Measurements from ENCODE around the gene DNAJB6.

DNAJB6 gene

GRCh38 chr7:157366722-157367121 is 29.9 kb downstream of the DNAJB6 start:
- no peak for DNase-seq (ENCODE audit: low read depth in 1 of 2, low spot score in 1 of 2)

DNA sequence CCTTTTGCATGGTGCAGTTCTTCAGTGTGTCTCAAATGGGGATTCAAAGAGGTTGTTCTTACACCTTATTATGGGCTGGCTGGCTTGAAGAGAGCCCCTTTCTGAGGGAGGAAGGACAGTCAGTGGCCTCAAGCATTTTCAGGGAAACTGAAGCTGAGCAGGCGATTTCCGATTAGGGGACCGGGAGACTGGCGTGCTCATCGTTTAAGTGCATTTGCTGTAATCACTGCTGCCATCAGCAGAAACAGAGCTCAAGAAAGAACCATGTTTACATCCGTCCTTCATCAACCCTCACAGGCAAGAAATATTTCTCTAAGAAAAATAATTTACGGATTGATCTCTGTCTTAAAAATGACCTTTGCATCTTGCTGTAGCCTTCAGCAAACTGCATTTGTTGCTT is 32.2 kb downstream of the DNAJB6 start:
- DNase-seq (ENCODE audit: low read depth in 1 of 2, low spot score in 1 of 2): no peak

- no peak for DNase-seq (ENCODE audit: low read depth in 1 of 2, low spot score in 1 of 2)
These were observed 33.9 kb downstream of the DNAJB6 start for GRCh38 chr7:157370742-157371141.

DNA sequence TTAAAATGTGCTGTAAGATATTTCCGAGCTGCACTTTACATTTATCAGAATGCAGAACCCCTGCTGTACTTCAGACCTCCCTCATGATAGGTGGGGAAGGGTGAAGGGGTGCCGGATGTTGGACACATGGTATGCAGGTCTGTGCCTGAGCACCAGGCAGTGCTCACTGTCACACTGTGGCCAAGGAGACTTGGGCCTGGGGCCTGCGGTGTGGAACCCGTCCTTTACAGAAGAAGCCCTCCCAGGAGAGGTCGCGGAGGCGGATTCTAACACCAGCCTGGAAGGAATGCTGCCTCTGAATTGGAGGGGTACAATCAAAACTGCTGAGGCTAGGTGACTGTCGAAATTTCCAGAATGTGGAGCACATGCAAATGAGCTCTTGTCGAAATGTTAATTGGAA is 34.5 kb downstream of the DNAJB6 start:
- no peak for DNase-seq (ENCODE audit: low read depth in 1 of 2, low spot score in 1 of 2)

DNA sequence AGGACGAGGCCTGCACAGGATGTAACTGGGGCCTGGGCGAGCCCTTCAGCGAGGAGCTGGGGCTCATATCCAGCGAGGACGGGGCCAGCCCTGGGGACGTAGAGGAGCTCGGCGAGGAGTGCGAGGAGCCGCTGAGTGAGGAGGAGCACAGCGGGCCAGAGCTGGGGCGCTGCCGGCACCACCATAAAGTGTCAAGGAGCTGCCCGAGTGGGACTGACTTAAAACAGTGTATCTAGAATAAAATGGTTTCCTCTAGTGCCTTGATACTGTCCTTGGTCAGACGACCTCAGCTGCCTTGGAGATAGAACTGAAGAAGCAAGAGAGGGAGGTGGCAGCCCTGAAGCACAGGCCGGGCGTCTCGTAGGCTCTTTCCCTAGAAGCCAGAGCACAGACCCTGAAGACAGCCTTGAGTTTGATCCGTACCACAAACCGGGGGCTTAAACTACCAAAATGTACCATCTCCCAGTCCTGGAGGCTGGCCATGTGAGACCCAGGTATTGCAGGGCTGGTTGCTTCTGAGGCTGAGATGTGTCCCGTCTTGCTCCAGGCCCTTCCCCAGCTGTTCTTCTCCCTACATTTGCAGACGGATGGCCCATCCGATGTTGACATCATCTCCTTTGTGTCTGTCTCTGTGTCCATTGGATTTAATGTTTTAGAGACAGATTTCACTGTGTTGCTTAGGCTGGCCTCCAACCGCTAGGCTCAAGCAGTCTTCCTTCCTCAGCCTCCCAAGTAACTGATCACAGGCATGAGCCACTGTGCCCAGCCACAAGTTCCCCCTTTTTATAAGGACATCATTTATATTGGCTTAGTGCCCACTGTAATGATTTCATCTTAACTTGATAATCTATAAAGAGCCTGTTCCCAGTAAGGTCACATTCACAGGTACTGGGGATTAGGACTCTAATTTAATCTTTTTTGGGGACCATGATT is 35.8 kb downstream of the DNAJB6 start:
- DNase-seq (ENCODE audit: low read depth in 1 of 2, low spot score in 1 of 2): no peak

- DNase-seq (ENCODE audit: low read depth in 1 of 2, low spot score in 1 of 2): no peak
These were observed 36.7 kb downstream of the DNAJB6 start for GRCh38 chr7:157373493-157373892.

GRCh38 chr7:157375410-157375809 is 38.6 kb downstream of the DNAJB6 start:
- no peak for DNase-seq (ENCODE audit: low read depth in 1 of 2, low spot score in 1 of 2)

- no peak for DNase-seq (ENCODE audit: low read depth in 1 of 2, low spot score in 1 of 2)
These were observed 40.8 kb downstream of the DNAJB6 start for GRCh38 chr7:157377436-157378124.

- DNase-seq (ENCODE audit: low read depth in 1 of 2, low spot score in 1 of 2): no peak
These were observed 41.6 kb downstream of the DNAJB6 start for GRCh38 chr7:157378390-157378789.

GRCh38 chr7:157379493-157379892 is 42.7 kb downstream of the DNAJB6 start:
- no peak for DNase-seq (ENCODE audit: low read depth in 1 of 2, low spot score in 1 of 2)

- no peak for DNase-seq (ENCODE audit: low read depth in 1 of 2, low spot score in 1 of 2)
These were observed 43.6 kb downstream of the DNAJB6 start for GRCh38 chr7:157380416-157380815.

- no peak for DNase-seq (ENCODE audit: low read depth in 1 of 2, low spot score in 1 of 2)
These were observed 47.1 kb downstream of the DNAJB6 start for GRCh38 chr7:157383868-157384267.

DNA sequence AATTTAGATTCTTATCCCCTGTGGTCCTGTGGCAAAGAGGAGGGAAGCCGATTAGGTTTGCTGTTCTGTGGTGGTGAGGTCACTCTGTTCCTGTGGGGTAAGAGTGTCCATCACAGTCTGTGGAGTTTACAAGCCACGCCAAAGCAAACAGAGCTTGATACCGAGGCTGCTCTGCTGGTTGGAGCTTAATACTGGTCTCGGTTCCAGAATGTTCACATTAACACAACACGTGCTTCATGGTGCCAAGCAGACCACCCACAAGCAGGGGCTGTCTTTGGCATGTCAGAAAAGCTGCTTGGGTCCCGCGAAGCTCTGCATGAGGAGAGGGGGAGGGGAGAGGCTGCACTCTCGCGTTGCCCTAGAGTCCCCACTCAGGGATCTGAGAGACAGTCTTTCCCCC is 47.5 kb downstream of the DNAJB6 start:
- DNase-seq (ENCODE audit: low read depth in 1 of 2, low spot score in 1 of 2): no peak

- peak; percentile 70 to 84 for DNase-seq (ENCODE audit: low read depth in 1 of 2, low spot score in 1 of 2)
These were observed 50.4 kb downstream of the DNAJB6 start for GRCh38 chr7:157386979-157387800.

DNA sequence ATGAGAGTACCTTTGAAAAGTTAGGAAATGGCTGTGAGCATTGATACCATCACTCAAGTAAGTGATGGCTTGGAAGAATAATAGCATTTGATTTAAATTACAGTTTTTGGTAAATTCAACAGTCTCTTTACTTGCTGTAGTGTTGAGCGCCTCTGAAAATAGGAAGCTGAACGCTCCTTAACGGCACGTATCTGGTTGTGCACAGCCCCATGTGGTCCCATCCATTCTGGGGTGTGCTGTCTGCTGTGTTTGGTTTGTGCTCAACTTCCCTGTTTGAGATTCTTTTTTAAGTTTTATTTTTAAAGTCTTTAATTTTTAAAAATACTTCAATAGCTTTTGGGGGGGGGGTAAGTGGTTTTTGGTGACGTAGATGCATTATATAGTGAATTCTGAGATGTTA is 51.5 kb downstream of the DNAJB6 start:
- no peak for DNase-seq (ENCODE audit: low read depth in 1 of 2, low spot score in 1 of 2)

- no peak for DNase-seq (ENCODE audit: low read depth in 1 of 2, low spot score in 1 of 2)
These were observed 53.3 kb downstream of the DNAJB6 start for GRCh38 chr7:157389951-157390730.

DNA sequence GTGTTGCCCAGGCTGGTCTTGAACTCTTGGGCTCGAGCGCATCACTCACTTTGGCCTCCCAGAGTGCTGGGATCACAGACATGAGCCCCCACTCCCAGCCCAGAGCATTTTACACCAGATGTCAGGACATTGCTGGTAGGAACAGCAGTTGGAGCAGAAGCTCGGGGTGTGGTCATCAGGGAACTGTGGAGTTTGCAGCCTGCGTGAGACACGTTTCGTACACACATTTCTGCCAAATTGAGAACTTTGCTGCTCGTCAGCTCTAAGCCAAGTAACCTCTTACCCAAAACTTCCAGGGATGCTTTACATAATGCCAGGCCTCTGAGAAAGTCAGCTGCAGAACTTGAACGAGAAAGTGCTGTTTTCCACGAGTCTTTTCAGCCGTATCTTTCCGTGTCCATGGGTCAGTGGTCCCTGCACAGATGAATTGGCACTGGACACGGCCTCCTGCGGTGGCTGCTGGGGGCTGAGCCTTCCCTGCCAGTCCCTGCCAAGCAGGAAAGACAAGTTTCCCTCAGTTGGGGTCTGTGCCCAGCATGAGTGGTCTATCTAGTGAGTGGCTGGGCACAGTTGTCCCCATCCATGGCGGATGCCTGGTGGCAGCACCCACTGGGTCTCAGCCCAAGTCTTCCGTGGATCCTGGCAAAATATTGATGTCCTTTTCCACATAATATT is 54.4 kb downstream of the DNAJB6 start:
- DNase-seq (ENCODE audit: low read depth in 1 of 2, low spot score in 1 of 2): no peak

DNA sequence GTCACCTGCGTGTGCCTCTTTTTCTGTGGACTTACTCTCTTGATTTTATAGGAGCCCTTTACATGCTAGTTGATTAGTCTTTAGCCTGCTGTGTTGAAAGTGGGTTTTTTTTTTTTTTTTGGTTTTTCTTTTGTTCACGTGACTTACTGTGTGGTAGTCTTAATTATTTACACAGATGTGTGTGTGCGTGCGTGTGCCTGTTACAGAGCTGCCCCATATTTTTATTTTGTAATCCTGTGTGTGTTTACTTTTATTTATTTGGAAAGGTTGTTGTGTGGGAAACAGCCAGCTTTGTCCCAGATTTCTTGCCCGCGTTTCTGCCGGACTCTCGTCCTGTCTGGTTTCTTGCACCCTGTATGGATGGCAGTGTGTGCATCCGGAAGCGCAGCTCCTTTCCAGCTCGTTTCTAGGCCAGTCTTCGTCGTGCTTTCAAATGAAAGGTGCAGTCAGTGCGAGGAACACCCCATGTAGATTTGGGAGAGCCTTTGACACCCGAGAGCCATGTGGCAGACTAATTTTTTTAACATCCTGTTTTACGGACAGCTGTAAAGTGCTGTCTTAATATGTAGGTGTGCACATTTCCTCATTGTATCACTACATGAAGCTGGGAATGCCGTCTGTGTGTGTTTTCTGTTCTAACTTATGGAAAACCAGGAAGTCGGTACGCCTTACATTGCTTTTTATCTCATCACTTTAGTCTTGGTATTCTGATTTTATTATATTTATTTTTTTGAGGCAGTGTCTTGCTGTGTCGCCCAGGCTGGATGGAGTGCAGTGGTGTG is 55.6 kb downstream of the DNAJB6 start:
- DNase-seq (ENCODE audit: low read depth in 1 of 2, low spot score in 1 of 2): no peak
